Smooth muscle cell (in vitro differentiated cells): Measurements from ENCODE around the gene CACNG5. TPM values are rescaled to one million over a fixed set of nuclear protein-coding genes. Genes with fewer than 3 reads are reported as not detected.

Source experiments
- DNase-seq: peaks from one replicate; lab custom pipeline; 2025; ENCODE audit not compliant: unreplicated experiment; lab: John Stamatoyannopoulos, UW
- H2AFZ ChIP-seq: fragments of 200-600 bp; sonication (generic); 2 replicates; pipeline ENCODE4 v1.6.0; 2016; ENCODE audit warnings: antibody characterized with exemption, low read depth, mild to moderate bottlenecking
- H3F3A ChIP-seq: fragments of 200-600 bp; sonication (generic); 2 replicates; pipeline ENCODE4 v1.6.0; 2017; ENCODE audit warnings: antibody characterized with exemption, low read depth
- H3K27ac ChIP-seq: fragments of 200-600 bp; sonication (generic); 2 replicates; pipeline ENCODE4 v1.5.1; 2016; ENCODE audit warnings: low read depth, mild to moderate bottlenecking
- H3K27me3 ChIP-seq: fragments of 200-600 bp; sonication (generic); 2 replicates; pipeline ENCODE4 v1.6.1; 2016; ENCODE audit warnings: low read depth, mild to moderate bottlenecking
- H3K36me3 ChIP-seq: fragments of 200-600 bp; sonication (generic); 2 replicates; pipeline ENCODE4 v1.5.1; 2016; ENCODE audit warnings: low read depth
- H3K4me1 ChIP-seq: fragments of 200-600 bp; sonication (generic); 2 replicates; pipeline ENCODE4 v1.5.1; 2016; ENCODE audit warnings: low read depth
- H3K4me2 ChIP-seq: fragments of 200-600 bp; sonication (generic); 2 replicates; pipeline ENCODE4 v1.6.0; 2016; ENCODE audit warnings: mild to moderate bottlenecking
- H3K4me3 ChIP-seq: fragments of 200-600 bp; sonication (generic); 2 replicates; pipeline ENCODE4 v1.5.1; 2016; ENCODE audit warnings: mild to moderate bottlenecking
- H3K79me2 ChIP-seq: fragments of 200-600 bp; sonication (generic); 2 replicates; pipeline ENCODE4 v1.6.0; 2016; ENCODE audit warnings: low read depth, mild to moderate bottlenecking
- H3K9ac ChIP-seq: fragments of 200-600 bp; sonication (generic); 2 replicates; pipeline ENCODE4 v1.6.0; 2016; ENCODE audit warnings: low read depth
- H3K9me3 ChIP-seq: fragments of 200-600 bp; sonication (generic); replicated peaks from 2 replicates; pipeline ENCODE4 v1.5.1; 2016; ENCODE audit warnings: low read depth
- H4K20me1 ChIP-seq: fragments of 200-600 bp; sonication (generic); 2 replicates; pipeline ENCODE4 v1.6.0; 2016; ENCODE audit warnings: low read depth
- CTCF ChIP-seq: fragments of 200-600 bp; sonication (generic); IDR thresholded peaks from 2 replicates; pipeline ENCODE4 v1.5.1; 2017; ENCODE audit warnings: borderline replicate concordance, mild to moderate bottlenecking, antibody characterized with exemption; ENCODE audit not compliant: insufficient read depth, poor library complexity, severe bottlenecking
- WGBS: methylation state at CpG from one replicate; pipeline ENCODE4 v1.1.7; 2016; ENCODE audit warnings: low lambda C conversion rate; 5-methylcytosine and 5-hydroxymethylcytosine counted together
- polyA plus RNA-seq: library from polyadenylated mRNA; unstranded; fragments of >200 nt; fragmentation: Nextera tagmentation; extraction: Ambion mirVana; gene quantifications from 2 replicates; pipeline ENCODE4 v1.2.1, GENCODE V29; 2016
- total RNA-seq: library from RNA; depleted of rRNA; stranded (reverse); fragments of >200 nt; gene quantifications from 2 replicates; pipeline ENCODE4 v1.2.3, GENCODE V29; 2014

Gene CACNG5
- total and polyA plus RNA-seq, 2 experiments from 2014 or later = not detected

- Histone ChIP-seq H3K9ac (no peak overlapping the region), H3K79me2 (no peaks in the 10 kb centered on the region), H3F3A (no peaks in the 10 kb centered on the region), H4K20me1 (no peaks in the 10 kb centered on the region), H2AFZ (no peak overlapping the region), H3K9me3 (no peaks in the 10 kb centered on the region), H3K4me2 (no peak overlapping the region), H3K36me3 (no peaks in the 10 kb centered on the region), H3K4me1 (no peaks in the 10 kb centered on the region), H3K4me3 (no peak overlapping the region), H3K27me3 (peaks cover 3% of the 10 kb centered on the region), H3K27ac (no peak overlapping the region)
- 95% methylated on average over 7 of the region's 7 CpGs for WGBS
- TF ChIP-seq CTCF = no peak
- DNase-seq = no peak
Observed at GRCh38 chr17:66889480-66890230, 54.7 kb downstream of the CACNG5 start.

- no peak for TF ChIP-seq CTCF
- Histone ChIP-seq H4K20me1 (no peaks in the 10 kb centered on the region), H3K4me2 (no peak overlapping the region), H3K27me3 (peaks cover 6% of the 10 kb centered on the region), H3K9me3 (no peaks in the 10 kb centered on the region), H3K9ac (no peak overlapping the region), H3K4me3 (no peak overlapping the region), H3F3A (no peaks in the 10 kb centered on the region), H3K36me3 (no peaks in the 10 kb centered on the region), H3K4me1 (no peaks in the 10 kb centered on the region), H3K79me2 (no peaks in the 10 kb centered on the region), H2AFZ (no peak overlapping the region), H3K27ac (no peak overlapping the region)
- DNase-seq = no peak
- 81% methylated on average over 5 of the region's 5 CpGs for WGBS
Observed at GRCh38 chr17:66892246-66892645, 57.3 kb downstream of the CACNG5 start.

GRCh38 chr17:66893382-66893781 is 58.5 kb downstream of the CACNG5 start:
- H2AFZ ChIP-seq = no peak overlapping the region
- H3K4me3 ChIP-seq = no peak overlapping the region
- H3K9me3 ChIP-seq = no peaks in the 10 kb centered on the region
- H3K27ac ChIP-seq = no peak overlapping the region
- no peaks in the 10 kb centered on the region for H3K79me2 ChIP-seq
- no peak for DNase-seq
- no peak overlapping the region for H3K9ac ChIP-seq
- no peaks in the 10 kb centered on the region for H3K4me1 ChIP-seq
- WGBS = 90% methylated on average over 6 of the region's 6 CpGs
- H3K4me2 ChIP-seq = no peak overlapping the region
- no peaks in the 10 kb centered on the region for H4K20me1 ChIP-seq
- H3K36me3 ChIP-seq = no peaks in the 10 kb centered on the region
- peaks cover 6% of the 10 kb centered on the region for H3K27me3 ChIP-seq
- TF ChIP-seq CTCF = no peak
- H3F3A ChIP-seq = no peaks in the 10 kb centered on the region

GRCh38 chr17:66893863-66894262 is 58.9 kb downstream of the CACNG5 start:
- TF ChIP-seq CTCF = no peak
- no peaks in the 10 kb centered on the region for H3K36me3 ChIP-seq
- H3K79me2 ChIP-seq = no peaks in the 10 kb centered on the region
- no peak overlapping the region for H3K27ac ChIP-seq
- H3K9me3 ChIP-seq = no peaks in the 10 kb centered on the region
- no peaks in the 10 kb centered on the region for H3F3A ChIP-seq
- no peaks in the 10 kb centered on the region for H4K20me1 ChIP-seq
- no peak overlapping the region for H3K4me3 ChIP-seq
- no peak overlapping the region for H3K4me2 ChIP-seq
- no peaks in the 10 kb centered on the region for H3K4me1 ChIP-seq
- no peak overlapping the region for H3K9ac ChIP-seq
- peaks cover 6% of the 10 kb centered on the region for H3K27me3 ChIP-seq
- H2AFZ ChIP-seq = no peak overlapping the region
- no peak for DNase-seq
- WGBS = 95% methylated on average over 5 of the region's 5 CpGs
